Activated naive CD4-positive, alpha-beta T cell treated with anti-CD3 and anti-CD28 coated beads for 36 hours (primary cell): ENCODE data around the gene MRPL40. TPM values are rescaled to one million over a fixed set of nuclear protein-coding genes. Genes with fewer than 3 reads are reported as not detected.

Experiments used
- total RNA-seq, 2 experiments: library from RNA; stranded (reverse); gene quantifications; one replicate each; pipeline ENCODE4 v1.2.3, GENCODE V29; 2021

The MRPL40 gene
- total RNA-seq, 2 experiments from 2014 or later, result 32.6 to 34.9 TPM

Other genes starting within 250 kb of the MRPL40 start
- gene CLTCL1, start 140.8 kb upstream of the MRPL40 start, total RNA-seq, result 1 to 10 TPM in 1 of 2 experiments, under 1 TPM in 1; 0.57 to 1.0 TPM
- 10 to 100 TPM; 16.2 to 18.0 TPM for gene HIRA, start 812 bp upstream of the MRPL40 start, total RNA-seq
- 10 to 100 TPM; 29.3 to 30.2 TPM for gene C22orf39, start 15.2 kb downstream of the MRPL40 start, total RNA-seq
- gene UFD1, start 46.6 kb downstream of the MRPL40 start, total RNA-seq, result 10 to 100 TPM; 75.1 to 83.3 TPM
- gene CDC45, start 47.4 kb downstream of the MRPL40 start, total RNA-seq, result 10 to 100 TPM; 86.3 to 91.7 TPM
- gene CLDN5, start 91.9 kb downstream of the MRPL40 start, total RNA-seq, result under 1 TPM in 1 of 2 experiments, not detected in 1; 0.21 TPM